GM06990 (cell line): ENCODE measurements around the gene NHS.
"Not testable (repeated sequence)": the region's sequence is repeated elsewhere in the genome, so short reads cannot be mapped to it uniquely, and the experiment has no call there.

ENCODE experiments used
- DNase-seq: peaks from one replicate; pipeline ENCODE4 v3.0.0-alpha.2; 2011; ENCODE audit not compliant: insufficient read length; ENCODE audit errors: extremely low read depth
- H3K27me3 ChIP-seq: replicated peaks from 2 replicates; pipeline ENCODE4 v1.6.0; 2011; ENCODE audit warnings: low read length; ENCODE audit not compliant: control insufficient read depth, insufficient read depth
- H3K36me3 ChIP-seq: 2 replicates; pipeline ENCODE4 v1.5.1; 2011; ENCODE audit warnings: low read length; ENCODE audit not compliant: control insufficient read depth, insufficient read depth
- H3K4me3 ChIP-seq: replicated peaks from 2 replicates; pipeline ENCODE4 v1.5.1; 2011; ENCODE audit warnings: low read depth, mild to moderate bottlenecking, control low read depth, low read length
- TF ChIP-seq, protein P1 (sequence below): IDR thresholded peaks from 2 replicates; pipeline ENCODE4 v1.5.1; 2011; ENCODE audit warnings: low read length, control low read depth, mild to moderate bottlenecking, inconsistent platforms; ENCODE audit not compliant: insufficient read depth, poor library complexity, severe bottlenecking

Gene NHS

DNA sequence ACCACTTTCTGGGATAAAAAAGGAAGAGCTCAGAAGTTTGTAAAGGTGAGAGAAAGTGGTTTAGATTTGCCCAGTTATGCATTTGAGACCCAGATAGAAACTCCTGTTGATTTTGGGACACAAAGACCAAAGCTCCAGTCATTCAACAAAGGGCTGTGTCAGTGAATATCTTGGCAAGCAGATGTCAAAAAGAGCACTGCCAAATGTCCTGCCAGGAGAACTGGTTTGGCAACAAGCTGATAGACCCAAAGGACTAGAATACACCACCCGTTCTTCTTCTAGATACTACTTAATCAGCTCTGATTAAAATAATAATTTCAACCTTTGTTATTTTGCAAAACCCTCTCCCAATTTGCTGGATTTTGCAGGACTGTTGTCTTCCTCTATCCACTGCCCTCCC is 121.4 kb downstream of the NHS start:
- DNase-seq: no peak
- Histone ChIP-seq H3K4me3 (no peak overlapping the region), H3K27me3 (no peaks in the 10 kb centered on the region; the same call in 1 of the 2 replicates), H3K36me3 (no peaks in the 10 kb centered on the region)
- TF ChIP-seq, protein P1, sequence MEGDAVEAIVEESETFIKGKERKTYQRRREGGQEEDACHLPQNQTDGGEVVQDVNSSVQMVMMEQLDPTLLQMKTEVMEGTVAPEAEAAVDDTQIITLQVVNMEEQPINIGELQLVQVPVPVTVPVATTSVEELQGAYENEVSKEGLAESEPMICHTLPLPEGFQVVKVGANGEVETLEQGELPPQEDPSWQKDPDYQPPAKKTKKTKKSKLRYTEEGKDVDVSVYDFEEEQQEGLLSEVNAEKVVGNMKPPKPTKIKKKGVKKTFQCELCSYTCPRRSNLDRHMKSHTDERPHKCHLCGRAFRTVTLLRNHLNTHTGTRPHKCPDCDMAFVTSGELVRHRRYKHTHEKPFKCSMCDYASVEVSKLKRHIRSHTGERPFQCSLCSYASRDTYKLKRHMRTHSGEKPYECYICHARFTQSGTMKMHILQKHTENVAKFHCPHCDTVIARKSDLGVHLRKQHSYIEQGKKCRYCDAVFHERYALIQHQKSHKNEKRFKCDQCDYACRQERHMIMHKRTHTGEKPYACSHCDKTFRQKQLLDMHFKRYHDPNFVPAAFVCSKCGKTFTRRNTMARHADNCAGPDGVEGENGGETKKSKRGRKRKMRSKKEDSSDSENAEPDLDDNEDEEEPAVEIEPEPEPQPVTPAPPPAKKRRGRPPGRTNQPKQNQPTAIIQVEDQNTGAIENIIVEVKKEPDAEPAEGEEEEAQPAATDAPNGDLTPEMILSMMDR: no peak

DNA sequence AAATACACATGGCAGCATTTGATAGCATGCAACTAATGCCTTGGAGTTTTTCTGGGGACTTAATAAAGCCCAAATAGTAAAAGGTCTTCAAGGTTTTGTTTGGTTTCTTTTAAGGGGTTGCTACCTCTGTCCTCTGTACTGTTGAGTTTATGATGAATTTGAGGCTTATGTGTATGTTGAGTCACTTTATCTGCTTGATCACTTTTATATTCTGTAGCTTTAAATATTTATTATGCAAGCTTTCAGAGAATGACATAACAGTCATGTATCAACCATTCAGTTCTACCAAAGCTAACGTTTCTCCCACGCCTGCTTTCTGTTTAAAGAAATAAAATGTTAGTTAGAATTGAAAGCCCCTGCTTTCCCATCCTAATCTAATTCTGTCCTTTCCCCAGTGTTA is 122.2 kb downstream of the NHS start:
- DNase-seq: no peak
- Histone ChIP-seq H3K4me3 (no peak overlapping the region), H3K27me3 (no peaks in the 10 kb centered on the region; the same call in 1 of the 2 replicates), H3K36me3 (no peaks in the 10 kb centered on the region)
- TF ChIP-seq, protein P1: no peak

DNA sequence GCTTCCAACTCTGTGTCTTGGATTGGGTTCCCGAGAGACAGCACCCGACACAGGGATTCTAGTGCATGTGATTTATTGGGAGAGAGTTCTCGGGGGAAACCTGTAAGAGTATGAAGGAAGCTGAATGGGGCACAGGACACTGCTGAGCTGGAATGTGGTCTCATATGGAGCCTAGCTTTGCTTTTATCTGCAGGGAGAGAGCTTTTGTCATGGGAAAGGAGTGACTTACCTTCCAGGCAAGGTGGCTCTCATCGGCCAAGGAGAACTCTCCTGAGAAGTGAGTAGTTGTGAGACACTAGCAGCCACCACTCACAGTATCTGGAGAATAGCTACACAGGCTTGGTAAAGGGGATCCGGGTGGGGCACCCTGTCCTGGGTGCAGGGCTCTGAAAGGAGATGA is 124.5 kb downstream of the NHS start:
- no peak overlapping the region for H3K4me3 ChIP-seq
- no peaks in the 10 kb centered on the region for H3K36me3 ChIP-seq
- H3K27me3 ChIP-seq: no peaks in the 10 kb centered on the region; the same call in 1 of the 2 replicates
- TF ChIP-seq, protein P1: no peak
- no peak for DNase-seq

DNA sequence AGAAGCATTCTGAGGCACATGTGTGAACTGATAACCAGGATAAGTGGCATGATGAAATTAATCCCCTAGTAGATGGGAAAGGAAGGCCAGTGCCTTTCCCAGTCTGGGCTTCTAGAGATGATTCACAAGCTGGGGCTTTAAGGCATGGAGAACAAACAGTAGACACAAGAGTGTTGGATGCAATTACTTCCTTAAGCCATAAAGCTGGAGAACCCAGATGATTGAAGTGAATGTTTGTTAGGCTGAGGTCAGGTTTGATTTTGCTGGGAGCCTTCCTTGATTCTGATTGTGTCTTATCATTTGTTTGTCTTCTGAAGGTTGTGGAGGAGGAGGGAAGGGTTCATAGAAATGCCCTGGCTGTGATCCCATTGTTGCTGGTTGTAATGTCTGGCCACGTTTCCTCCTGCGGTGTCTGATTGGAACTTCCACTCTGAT is 125.2 kb downstream of the NHS start:
- no peak for DNase-seq
- TF ChIP-seq, protein P1: no peak
- Histone ChIP-seq H3K27me3 (no peaks in the 10 kb centered on the region; the same call in 1 of the 2 replicates), H3K4me3 (no peak overlapping the region), H3K36me3 (no peaks in the 10 kb centered on the region)

DNA sequence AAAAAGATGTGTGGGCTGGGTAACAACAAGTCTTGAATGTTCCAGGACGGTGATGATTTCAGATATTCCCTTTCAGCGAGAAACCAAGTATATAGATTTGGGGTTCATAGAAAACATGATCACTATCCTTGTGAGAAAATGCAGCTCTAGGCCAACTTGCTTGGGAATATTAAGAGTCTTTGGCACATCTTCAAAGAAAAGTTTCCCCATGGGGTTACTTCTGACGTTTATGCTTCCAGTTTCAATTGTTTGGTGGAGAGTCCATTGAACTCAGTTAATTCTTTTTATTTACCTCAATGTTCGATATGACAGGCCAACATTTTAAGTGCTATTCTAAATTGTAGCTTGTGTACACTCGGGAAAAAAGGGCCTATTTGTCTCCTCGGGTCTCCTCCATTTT is 126.7 kb downstream of the NHS start:
- TF ChIP-seq, protein P1: no peak
- H3K36me3 ChIP-seq: no peaks in the 10 kb centered on the region
- no peak for DNase-seq
- H3K27me3 ChIP-seq: no peaks in the 10 kb centered on the region
- H3K4me3 ChIP-seq: no peak overlapping the region

DNA sequence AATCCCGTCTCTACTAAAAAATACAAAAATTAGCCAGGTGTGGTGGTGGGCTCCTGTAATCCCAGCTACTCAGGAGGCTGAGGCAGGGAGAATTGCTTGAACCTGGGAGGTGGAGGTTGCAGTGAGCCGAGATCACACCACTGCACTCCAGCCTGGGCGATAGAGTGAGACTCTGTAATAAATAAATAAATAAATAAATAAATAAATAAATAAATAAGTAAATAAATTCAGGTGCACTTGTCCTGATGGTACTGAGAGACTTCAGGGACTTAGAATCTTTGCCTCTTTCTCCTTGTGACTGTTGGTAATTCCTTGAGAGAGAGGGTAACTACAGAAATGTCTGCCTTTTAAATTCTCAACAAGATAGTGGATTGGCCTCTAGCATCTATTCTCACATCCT is 131.4 kb downstream of the NHS start:
- not testable (repeated sequence) for DNase-seq, H3K27me3 ChIP-seq, H3K4me3 ChIP-seq, H3K36me3 ChIP-seq
